OCI-LY3 (cell line): Measurements from ENCODE around the gene MTCL1.

Experiments
- H2AFZ ChIP-seq: fragments of 200-600, 300-600 bp; shearing (Covaris generic); 2 replicates; pipeline ENCODE4 v1.6.0; 2014; ENCODE audit warnings: antibody characterized with exemption, low read depth, low read length
- H3K27ac ChIP-seq: fragments of 200-600, 300-600 bp; sonication (generic); 2 replicates; pipeline ENCODE4 v1.5.1; 2014; ENCODE audit warnings: mild to moderate bottlenecking, low read length, moderate library complexity, mixed read lengths
- H3K27me3 ChIP-seq: fragments of 200-600, 300-600 bp; sonication (generic); 2 replicates; pipeline ENCODE4 v1.6.1; 2014; ENCODE audit warnings: low read depth, low read length, mixed read lengths
- H3K36me3 ChIP-seq: fragments of 200-600, 300-600 bp; sonication (generic); replicated peaks from 2 replicates; pipeline ENCODE3; 2014; ENCODE audit warnings: low read depth, low read length, mixed read lengths
- H3K4me1 ChIP-seq: fragments of 300-600, 200-600 bp; sonication (generic); 2 replicates; pipeline ENCODE4 v1.6.1; 2014; ENCODE audit warnings: low read length, mixed read lengths
- H3K4me2 ChIP-seq: fragments of 200-600, 300-600 bp; sonication (generic); 2 replicates; pipeline ENCODE4 v1.6.1; 2014; ENCODE audit warnings: low read length, mixed read lengths
- H3K4me3 ChIP-seq: fragments of 300-600, 200-600 bp; sonication (generic); 2 replicates; pipeline ENCODE4 v1.5.1; 2014; ENCODE audit warnings: antibody characterized with exemption, mild to moderate bottlenecking, low read length, moderate library complexity
- H3K79me2 ChIP-seq: fragments of 300-600, 200-600 bp; shearing (Covaris generic); 2 replicates; pipeline ENCODE4 v1.6.1; 2014; ENCODE audit warnings: mild to moderate bottlenecking, low read length, mixed read lengths
- H3K9ac ChIP-seq: fragments of 300-600, 200-600 bp; shearing (Covaris generic); 2 replicates; pipeline ENCODE4 v1.6.0; 2014; ENCODE audit warnings: mild to moderate bottlenecking, low read length, moderate library complexity
- H3K9me3 ChIP-seq: fragments of 200-600, 300-600 bp; shearing (Covaris generic); 2 replicates; pipeline ENCODE4 v1.6.1; 2014; ENCODE audit warnings: low read length, mixed read lengths; ENCODE audit not compliant: insufficient read depth
- H4K20me1 ChIP-seq: fragments of 200-600, 300-600 bp; sonication (generic); 2 replicates; pipeline ENCODE4 v1.6.1; 2016; ENCODE audit warnings: low read length, mixed read lengths; ENCODE audit not compliant: insufficient read depth
- EZH2phosphoT487 ChIP-seq: fragments of 200-600 bp; shearing (Covaris generic); IDR thresholded peaks from 2 replicates; pipeline ENCODE4 v1.6.1; 2018; ENCODE audit warnings: antibody characterized with exemption, mixed run types, low read depth
- TF ChIP-seq, protein P1 (sequence below): fragments of 200-600, 300-600 bp; sonication (generic); IDR thresholded peaks from 2 replicates; pipeline ENCODE4 v1.5.1; 2014; ENCODE audit warnings: antibody characterized with exemption, low read length, low read depth

The MTCL1 gene

DNA sequence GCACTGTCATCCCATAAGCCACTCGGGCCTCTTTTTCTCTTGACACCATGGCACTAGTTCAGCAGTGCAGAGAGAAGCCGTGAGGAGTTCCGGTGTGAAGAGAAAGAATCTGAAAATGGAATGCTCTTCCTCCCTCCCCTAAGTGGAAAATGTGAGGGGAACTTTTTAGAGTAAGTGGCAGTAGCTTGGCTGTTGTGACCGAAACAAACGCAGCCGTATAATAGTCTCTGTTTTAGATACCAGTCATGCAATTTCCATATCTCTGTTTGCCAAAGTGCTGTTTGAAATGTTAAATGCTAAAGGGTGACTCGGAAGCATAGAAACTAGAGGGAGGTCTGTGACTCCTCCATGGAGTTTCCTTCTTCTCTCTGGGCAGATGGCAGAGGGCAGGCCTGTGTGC lies 122.9 kb downstream of the MTCL1 start:
- H3K27me3 ChIP-seq = no peaks in the 10 kb centered on the region
- TF ChIP-seq, protein P1, sequence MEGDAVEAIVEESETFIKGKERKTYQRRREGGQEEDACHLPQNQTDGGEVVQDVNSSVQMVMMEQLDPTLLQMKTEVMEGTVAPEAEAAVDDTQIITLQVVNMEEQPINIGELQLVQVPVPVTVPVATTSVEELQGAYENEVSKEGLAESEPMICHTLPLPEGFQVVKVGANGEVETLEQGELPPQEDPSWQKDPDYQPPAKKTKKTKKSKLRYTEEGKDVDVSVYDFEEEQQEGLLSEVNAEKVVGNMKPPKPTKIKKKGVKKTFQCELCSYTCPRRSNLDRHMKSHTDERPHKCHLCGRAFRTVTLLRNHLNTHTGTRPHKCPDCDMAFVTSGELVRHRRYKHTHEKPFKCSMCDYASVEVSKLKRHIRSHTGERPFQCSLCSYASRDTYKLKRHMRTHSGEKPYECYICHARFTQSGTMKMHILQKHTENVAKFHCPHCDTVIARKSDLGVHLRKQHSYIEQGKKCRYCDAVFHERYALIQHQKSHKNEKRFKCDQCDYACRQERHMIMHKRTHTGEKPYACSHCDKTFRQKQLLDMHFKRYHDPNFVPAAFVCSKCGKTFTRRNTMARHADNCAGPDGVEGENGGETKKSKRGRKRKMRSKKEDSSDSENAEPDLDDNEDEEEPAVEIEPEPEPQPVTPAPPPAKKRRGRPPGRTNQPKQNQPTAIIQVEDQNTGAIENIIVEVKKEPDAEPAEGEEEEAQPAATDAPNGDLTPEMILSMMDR = no peak
- TF ChIP-seq EZH2phosphoT487 = no peak
- no peaks in the 10 kb centered on the region for H3K4me1 ChIP-seq
- peaks cover 3% of the 10 kb centered on the region for H3K36me3 ChIP-seq
- H3K27ac ChIP-seq = no peak overlapping the region
- no peaks in the 10 kb centered on the region for H4K20me1 ChIP-seq
- no peak overlapping the region for H2AFZ ChIP-seq
- H3K4me3 ChIP-seq = no peak overlapping the region
- no peaks in the 10 kb centered on the region for H3K79me2 ChIP-seq
- no peaks in the 10 kb centered on the region for H3K9me3 ChIP-seq
- H3K4me2 ChIP-seq = no peak overlapping the region
- no peak overlapping the region for H3K9ac ChIP-seq

DNA sequence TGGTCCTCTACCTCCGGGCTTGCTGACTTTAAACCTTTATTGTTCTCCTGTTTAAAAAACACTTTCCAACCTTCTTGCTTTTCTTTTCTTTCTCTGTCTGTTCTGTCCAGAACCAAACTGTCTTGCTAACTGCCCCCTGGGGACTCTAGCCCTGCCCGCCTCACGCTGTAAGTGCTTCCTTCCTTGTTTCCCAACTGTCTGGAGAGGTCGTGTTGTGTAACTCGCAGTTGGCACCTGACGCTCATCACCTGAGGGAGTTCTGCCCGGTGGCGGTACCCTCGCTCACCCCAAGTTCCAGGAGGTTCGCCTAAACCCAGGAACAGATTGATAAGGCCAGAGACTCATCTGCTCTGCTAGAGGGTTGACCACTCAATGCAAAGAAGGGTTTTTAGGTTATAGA lies 123.4 kb downstream of the MTCL1 start:
- no peaks in the 10 kb centered on the region for H4K20me1 ChIP-seq

GRCh38 chr18:8830067-8831060 lies 125.0 kb downstream of the MTCL1 start:
- Histone ChIP-seq H3K79me2 (no peaks in the 10 kb centered on the region), H3K27ac (no peak overlapping the region), H3K4me2 (no peak overlapping the region), H2AFZ (no peak overlapping the region), H4K20me1 (no peaks in the 10 kb centered on the region), H3K9me3 (no peaks in the 10 kb centered on the region), H3K4me1 (no peaks in the 10 kb centered on the region), H3K4me3 (no peak overlapping the region), H3K36me3 (no peaks in the 10 kb centered on the region), H3K9ac (no peak overlapping the region), H3K27me3 (no peaks in the 10 kb centered on the region)
- TF ChIP-seq EZH2phosphoT487 = no peak

More for the DNA sequence above, 123.4 kb downstream of the MTCL1 start:
- Histone ChIP-seq H3K4me1 (no peaks in the 10 kb centered on the region), H3K79me2 (no peaks in the 10 kb centered on the region), H2AFZ (no peak overlapping the region), H3K36me3 (peaks cover 3% of the 10 kb centered on the region), H3K4me3 (no peak overlapping the region), H3K27ac (no peak overlapping the region), H3K9me3 (no peaks in the 10 kb centered on the region), H3K9ac (no peak overlapping the region), H3K4me2 (no peak overlapping the region), H3K27me3 (no peaks in the 10 kb centered on the region)
- TF ChIP-seq EZH2phosphoT487 = no peak
- TF ChIP-seq, protein P1 = no peak

DNA sequence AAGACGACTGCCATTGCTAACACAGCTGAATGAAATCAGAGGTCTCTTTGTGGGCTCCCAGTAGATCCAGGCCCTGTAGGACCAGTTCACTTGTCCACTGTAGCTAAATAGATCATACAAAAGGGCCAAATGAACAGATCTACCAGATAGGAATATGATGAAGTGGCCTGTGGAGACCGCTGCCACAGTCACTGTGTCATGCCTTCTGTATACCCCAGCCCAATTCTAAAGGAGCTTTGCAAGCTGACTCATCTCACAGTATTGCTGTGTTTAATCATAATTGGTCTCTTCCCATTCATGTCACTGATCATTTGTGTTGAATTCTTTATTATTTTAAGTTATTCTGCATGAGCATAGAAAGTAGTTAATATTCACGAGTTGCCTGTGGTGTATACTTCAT lies 125.8 kb downstream of the MTCL1 start:
- no peaks in the 10 kb centered on the region for H4K20me1 ChIP-seq
- H3K9ac ChIP-seq = no peak overlapping the region
- no peaks in the 10 kb centered on the region; the same call in 1 of the 2 replicates for H3K9me3 ChIP-seq
- H2AFZ ChIP-seq = no peak overlapping the region
- no peaks in the 10 kb centered on the region for H3K36me3 ChIP-seq
- TF ChIP-seq EZH2phosphoT487 = no peak
- TF ChIP-seq, protein P1 = no peak
- no peak overlapping the region for H3K4me2 ChIP-seq
- no peak overlapping the region for H3K4me3 ChIP-seq
- H3K27me3 ChIP-seq = no peaks in the 10 kb centered on the region
- no peak overlapping the region for H3K27ac ChIP-seq
- H3K79me2 ChIP-seq = no peaks in the 10 kb centered on the region
- H3K4me1 ChIP-seq = no peaks in the 10 kb centered on the region
